Hair follicle dermal papilla cell (primary cell): ENCODE measurements around the gene SNORC. TPM values are rescaled to one million over a fixed set of nuclear protein-coding genes. Genes with fewer than 3 reads are reported as not detected.

Source experiments
- small RNA-seq: library from RNA; depleted of rRNA; stranded (forward); fragments of <200 nt; gene quantifications from one replicate; pipeline ENCODE3, GENCODE V24; 2012
- total RNA-seq: library from RNA; depleted of rRNA; stranded (reverse); fragments of >200 nt; gene quantifications from 2 replicates; pipeline ENCODE4 v1.2.3, GENCODE V29; 2012

SNORC gene
- total RNA-seq = 1.3 and 1.5 TPM in 2 replicates

DNA sequence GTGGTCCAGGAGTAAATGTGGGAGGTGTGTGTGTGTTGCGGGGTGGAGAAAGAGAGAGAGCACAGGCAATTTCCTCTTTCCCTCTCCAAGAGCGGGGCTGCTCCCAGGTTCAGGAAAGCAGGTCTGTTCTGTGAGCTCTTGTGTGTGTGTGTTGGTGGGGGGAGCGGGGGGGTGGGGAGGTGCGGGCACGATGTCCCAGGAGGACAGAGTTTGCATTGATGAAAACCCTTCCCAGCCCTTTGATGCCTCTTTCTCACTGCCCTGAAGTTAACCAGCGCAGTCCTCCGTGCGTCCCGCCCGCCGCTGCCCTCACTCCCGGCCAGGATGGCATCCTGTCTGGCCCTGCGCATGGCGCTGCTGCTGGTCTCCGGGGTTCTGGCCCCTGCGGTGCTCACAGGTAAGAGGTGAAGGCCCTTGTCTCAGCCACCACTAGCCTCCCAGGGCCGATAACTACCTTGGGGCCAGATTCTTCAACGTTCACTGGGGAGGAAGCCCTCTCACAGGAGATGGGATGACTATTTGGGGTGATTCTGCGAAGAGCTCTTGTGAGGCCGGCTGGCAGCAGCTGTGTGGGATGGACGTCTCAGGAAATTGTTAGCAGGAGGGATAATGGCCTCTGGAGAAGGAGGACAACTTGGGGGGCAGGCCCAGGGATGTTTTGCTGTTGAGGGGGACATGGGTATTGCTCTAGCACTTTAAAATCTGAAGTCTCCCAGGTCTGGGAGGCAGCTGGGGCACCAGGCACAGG, at the start of gene SNORC:
Gene SNORC (plus strand): TSS at position 247 of the 748 bp plus-strand sequence. CDS start 78 bp downstream, at position 325.

Small RNA genes lying within 50 kb of the gene (small RNA-seq; reads per million reads assigned to genes)
- not detected for gene RF00019

Other genes starting within 250 kb of the SNORC start
- 1.1 and 1.9 TPM in 2 replicates for gene EFHD1, start 236.7 kb upstream of the SNORC start, total RNA-seq
- gene GIGYF2, start 172.9 kb upstream of the SNORC start, total RNA-seq = 57.7 and 63.0 TPM in 2 replicates
- gene KCNJ13, start 93.7 kb upstream of the SNORC start, total RNA-seq = not detected in 2 replicates
- gene NGEF, start 143.0 kb downstream of the SNORC start, total RNA-seq = 2.1 TPM in 1 of 2 replicates, not detected in the other
- gene NEU2, start 162.4 kb downstream of the SNORC start, total RNA-seq = not detected in 2 replicates
- gene INPP5D, start 190.1 kb downstream of the SNORC start, total RNA-seq = 0.36 and 0.49 TPM in 2 replicates